HL-60/S4 treated with phorbol 12-myristate 13-acetate at 8.2 ng/mL for 4 days and 3 days (cell line): ENCODE measurements around the gene SMIM14.
"Not testable (repeated sequence)": the region's sequence is repeated elsewhere in the genome, so short reads cannot be mapped to it uniquely, and the experiment has no call there.

ENCODE experiments used
- in situ Hi-C: fragments of 300-500 bp; cut with MboI; formaldehyde crosslinking; loops from 2 replicates; pipeline ENCODE4 v1.15.0; 2022; ENCODE audit warnings: low sequenced_read_pairs

SMIM14 gene

DNA sequence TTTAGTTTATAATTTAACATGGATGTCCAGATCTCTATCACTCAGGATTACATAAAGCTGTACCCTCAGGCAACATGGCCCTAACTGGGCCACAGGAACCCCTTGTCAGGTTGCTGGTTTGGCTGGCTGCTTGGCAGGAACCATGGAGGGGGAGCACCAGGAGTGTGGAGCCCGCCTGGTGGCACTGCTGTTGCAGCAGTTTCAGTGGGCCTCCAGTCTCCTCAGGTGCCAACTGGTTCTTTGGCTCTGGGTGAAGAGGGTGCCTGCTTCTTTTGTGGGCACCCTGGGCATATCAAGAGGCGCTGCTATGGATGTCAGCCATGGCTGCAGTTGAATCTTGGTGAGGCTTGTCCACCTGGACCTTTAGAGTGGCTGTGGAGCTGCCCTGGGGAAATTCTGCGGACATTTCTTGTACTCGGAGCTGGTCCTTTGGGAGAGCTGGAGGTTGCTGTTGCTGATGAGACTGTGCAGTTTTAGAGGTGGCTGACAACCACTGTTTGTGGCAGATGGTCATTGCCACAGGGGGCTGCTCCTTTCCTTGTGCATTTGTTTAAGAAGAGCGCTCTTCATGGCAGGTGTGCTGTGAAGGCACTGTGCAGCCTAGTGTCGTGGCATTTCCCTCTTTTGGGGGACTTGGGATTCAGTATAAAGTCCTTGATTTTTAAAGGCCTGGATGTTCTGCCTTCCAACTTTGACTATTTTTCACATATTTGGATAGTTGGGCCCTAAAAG, 10.3 kb upstream of the SMIM14 start:
- in situ Hi-C loops, result no loop called here

DNA sequence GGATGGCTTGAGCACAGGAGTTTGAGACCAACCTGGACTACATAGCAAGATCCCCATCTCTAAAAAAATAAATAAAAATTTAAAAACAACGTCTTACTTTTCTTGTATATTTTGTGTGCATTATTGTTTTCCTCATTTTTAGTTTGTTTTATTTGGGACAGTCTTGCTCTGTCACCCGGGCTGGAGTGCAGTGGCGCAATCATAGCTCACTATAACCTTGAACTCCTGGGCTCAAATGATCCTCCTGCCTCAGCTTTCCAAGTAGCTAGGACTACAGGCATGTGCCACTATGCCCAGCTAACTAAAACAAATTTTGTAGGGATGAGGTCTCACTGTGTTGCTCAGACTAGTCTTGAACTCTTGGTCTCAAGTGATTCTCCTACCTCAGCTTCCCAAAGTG, 9.5 kb upstream of the SMIM14 start:
- in situ Hi-C loops, result no loop called here

DNA sequence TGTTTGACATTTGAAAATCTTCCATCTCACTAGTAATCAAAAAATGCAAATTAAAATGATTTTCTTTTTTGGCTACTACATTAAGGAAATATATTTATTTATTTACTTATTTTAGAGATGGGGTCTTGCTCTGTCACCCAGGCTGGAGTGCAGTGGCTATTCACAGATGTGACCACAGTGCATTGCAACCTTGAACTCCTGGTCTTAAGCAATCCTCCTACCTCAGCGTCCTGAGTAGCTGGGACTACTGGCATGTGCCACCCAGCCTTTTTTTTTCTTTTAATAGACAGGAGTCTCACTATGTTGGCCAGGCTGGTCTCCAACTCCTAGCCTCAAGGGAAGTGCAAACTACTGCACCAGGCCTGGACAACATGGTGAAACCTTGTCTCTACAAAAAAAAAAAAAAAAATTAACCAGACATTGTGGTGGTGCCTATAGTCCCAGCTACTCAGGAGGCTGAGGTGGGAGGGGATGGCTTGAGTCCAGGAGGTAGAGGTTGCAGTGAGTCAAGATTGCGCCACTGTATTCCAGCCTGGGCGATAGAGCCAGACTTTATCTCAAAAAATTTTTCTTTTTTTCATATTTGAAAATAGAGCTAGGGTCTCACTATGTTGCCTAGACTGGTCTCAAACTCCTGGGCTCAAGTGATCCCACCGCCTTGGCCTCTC, 4.4 kb upstream of the SMIM14 start:
- in situ Hi-C loops, result no loop called here

DNA sequence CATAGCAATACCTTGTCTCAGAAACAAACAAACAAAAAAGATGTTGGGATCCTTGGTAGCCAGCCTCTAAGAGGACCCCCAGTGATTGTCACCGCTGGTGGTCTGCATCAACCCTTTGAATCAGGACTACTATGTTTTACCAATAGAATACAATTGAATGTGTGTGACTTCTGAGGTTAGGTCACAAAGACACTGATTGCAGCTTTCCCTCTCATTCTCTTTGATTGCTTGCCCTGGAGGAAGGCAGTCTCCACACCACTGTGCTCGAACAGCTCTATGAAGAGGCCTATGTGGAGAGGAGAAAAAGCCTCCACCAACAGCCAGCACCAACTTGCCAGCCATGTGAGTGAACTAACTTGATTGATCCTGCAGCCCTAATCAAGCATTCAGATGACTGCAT, 2.8 kb upstream of the SMIM14 start:
- in situ Hi-C loops, result no loop called here

- in situ Hi-C loops, result no loop called here
Measured at GRCh38 chr4:39637586-39638353, 895 bp downstream of the SMIM14 start.

GRCh38 chr4:39637221-39637585, 1.5 kb downstream of the SMIM14 start:
- in situ Hi-C loops, result no loop called here

DNA sequence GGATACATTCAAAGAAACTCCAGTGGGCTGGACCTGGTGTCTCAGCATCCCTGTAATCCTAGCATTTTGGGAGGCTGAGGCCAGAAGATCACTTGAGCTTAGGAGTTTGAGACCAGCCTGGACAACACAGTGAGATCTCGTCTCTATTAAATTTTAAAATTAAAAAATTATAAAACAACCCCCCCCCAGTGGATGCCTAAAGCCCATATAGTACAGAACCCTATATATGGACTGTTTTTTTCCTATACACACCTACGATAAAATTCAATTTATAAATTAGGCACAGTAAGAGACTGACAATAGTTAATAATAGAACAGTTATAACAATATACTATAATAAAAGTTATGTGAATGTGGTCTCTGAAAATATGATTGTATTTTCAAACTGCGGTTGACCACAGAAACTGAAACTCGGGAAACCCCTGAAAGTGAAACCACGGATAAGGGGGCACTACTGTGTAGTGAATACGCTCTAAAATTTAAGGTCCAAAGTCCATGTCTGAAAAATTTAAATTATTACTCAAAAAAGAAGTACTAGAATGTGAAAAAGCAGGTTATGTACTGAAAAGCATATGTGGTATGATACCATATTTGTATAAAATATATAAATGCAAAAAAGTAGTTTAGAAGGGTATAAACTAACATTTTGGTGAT, 2.0 kb downstream of the SMIM14 start:
- in situ Hi-C loops, result no loop called here

- in situ Hi-C loops, result no loop called here
Measured at GRCh38 chr4:39635023-39635422, 3.6 kb downstream of the SMIM14 start.

DNA sequence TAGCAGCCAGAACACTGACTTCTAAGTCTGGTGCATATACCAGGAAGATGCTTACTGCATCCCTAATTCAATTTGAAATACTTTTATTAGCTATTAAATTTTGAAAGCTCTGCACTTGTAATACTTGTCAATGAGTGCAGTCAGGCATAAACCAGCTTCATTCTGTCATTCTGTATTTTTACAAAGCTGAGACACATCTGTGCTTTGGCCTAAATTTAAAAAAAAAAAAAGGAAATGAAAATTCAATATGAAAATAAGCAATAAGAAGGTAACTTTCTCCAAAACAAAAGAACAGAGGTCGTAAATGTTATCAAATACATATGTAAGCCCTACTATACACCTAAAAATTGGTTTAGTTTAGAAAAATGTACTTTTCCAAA, 7.0 kb downstream of the SMIM14 start:
- in situ Hi-C loops, result no loop called here

DNA sequence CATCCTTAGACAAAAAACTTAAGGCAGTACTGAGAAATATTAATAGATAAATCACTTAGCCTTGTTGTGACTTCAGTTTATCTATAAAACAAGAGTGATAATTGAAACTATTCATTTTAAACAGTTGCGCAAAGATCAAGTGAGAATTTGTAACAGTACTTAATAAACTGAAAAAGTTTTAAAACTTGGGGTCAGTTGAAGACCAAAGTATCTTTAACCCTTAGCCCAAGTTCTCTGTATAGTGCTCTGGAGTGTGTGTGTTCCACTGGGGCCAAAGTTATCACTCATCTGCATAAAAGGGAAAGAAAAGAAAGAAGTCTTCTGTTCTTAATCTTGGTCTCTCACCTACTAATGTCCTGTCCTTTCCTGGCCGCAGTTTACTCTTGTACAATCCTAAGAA, 11.3 kb downstream of the SMIM14 start:
- in situ Hi-C loops, result no loop called here

- in situ Hi-C loops, result no loop called here
Measured at GRCh38 chr4:39626913-39627312, 11.8 kb downstream of the SMIM14 start.

- in situ Hi-C loops, result no loop called here
Measured at GRCh38 chr4:39626261-39626660, 12.4 kb downstream of the SMIM14 start.

DNA sequence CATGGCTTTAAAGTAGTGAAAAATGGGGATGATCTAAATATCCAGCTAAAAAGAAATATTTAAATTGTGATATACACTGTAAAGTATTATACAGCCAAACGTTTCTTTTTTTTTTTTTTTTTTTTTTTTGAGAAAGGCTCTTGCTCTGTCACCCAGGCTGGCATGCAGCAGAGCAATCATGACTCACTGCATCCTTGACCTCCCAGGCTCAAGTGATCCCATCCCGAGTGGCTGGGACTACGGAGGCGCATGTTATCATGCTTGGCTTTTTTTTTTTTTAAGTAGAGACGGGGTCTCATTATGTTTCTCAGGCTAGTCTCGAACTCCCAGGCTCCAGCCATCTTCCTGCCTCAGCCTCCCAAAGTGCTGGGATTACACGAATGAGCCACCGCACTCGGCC, 17.1 kb downstream of the SMIM14 start:
- in situ Hi-C loops, result no loop called here

DNA sequence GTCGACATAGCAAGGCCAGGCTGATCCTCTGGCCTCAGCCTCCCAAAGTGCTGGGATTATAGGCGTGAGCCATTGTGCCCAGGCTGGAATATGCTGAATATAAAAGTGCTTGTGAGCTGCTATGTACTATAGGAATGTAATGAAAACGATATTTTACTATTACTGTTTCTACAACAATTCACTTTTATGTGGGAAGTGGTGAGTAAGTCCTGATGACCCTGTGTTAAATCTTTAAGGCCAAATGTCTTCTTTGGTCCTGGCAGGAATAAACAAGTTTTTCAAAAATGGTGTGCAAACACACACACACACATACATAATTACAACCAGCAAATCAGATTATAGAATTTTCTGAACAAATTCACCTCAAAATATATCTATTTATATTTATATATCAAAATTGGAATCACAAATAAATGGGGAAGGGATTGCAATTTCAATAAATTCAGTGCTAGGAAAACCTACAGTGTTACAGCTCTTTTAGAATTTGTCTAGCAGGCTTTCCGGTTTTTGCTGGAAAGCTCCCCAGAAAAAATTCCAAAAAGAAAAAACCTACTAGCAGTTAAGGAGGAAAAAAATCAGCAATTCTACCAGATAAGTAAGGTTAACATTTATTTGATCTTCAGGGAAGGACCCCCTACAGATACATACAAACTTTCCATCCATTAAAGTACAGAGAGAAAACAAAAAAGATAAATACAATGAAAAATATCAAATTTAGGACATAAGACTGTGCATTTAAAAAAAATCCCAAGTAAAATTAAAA, 17.9 kb downstream of the SMIM14 start:
- in situ Hi-C loops, result no loop called here

GRCh38 chr4:39617534-39617933, 21.1 kb downstream of the SMIM14 start:
- in situ Hi-C loops, result no loop called here

DNA sequence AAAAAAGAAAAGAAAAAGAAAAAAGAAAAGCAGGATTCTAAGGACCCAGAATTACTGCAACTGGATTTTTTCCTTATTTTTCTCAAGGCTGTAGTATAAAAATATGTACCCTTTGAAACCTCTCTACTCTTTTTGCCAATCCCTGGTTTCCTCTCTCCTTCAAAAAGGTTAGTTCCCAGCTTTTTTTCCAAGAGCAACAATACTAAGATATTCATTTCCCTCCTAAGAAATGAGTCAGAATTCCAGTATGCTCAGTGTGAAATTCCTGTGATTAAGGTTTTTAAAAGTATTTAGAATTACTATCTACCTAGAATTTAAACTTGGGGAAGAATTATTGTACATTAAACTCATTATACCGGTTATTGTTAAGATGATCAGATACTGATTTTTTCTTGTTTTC, 22.0 kb downstream of the SMIM14 start:
- in situ Hi-C loops, result no loop called here

- in situ Hi-C loops, result not testable (repeated sequence)
Measured at GRCh38 chr4:39616112-39616511, 22.6 kb downstream of the SMIM14 start.

DNA sequence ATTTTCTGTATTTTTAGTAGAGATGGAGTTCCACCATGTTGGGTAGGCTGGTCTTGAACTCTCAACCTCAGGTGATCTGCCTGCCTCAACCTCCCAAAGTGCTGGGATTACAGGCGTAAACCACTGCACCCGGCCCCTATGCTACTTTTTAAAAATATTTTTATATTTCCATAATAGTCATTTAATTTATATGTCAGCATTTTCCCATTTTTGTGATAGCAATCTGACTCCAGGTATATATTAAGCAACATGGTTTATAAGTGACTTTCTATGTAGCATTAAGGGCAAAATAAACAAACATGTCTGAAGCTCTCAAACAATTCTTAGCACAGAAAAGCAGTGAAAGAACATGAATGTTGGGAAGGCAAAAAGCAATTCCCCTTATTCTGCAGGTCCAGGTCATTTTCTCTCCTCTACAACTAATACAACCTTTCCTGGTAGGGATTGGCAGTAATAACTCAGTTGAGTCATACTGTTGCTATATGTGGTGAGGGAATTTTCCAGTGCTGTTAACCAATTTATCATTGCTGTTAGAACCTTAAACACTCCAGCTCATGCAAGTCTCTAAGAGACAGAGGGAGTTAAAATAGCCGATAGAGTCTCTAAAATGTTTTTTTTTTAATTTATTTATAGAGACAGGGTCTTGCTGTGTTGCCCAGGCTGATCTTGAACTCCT, 24.0 kb downstream of the SMIM14 start:
- in situ Hi-C loops, result no loop called here

DNA sequence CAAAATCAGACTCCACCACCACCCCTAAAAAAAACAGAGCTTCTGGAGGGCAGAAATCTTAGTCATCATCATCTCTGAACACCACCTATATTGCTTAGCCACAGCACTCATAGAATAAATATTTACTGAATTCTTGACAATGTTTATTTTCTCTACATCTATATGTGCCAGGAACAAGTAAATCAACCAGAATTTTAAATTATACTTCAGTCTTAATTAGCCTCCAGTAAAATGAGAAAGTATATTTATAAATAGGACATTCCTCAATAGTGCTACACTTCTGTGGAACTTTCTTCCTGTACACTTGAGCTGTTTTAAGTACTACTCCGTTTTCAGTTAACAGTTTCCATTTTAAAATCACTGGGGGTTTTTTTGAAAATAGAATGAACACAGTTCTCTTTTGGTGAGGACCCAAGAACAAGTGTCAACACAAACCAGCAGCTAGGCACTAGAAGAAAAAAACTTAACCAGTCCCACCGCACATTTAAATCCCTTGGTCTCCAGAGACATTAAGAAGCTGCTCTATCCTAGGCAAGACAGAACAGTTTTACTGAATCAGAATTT, 25.5 kb downstream of the SMIM14 start:
- in situ Hi-C loops, result no loop called here

- in situ Hi-C loops, result no loop called here
Measured at GRCh38 chr4:39609454-39609931, 29.2 kb downstream of the SMIM14 start.
